Thymus (tissue), 11 donors: ENCODE data around the gene AGTRAP. TPM values are rescaled to one million over a fixed set of nuclear protein-coding genes. Genes with fewer than 3 reads are reported as not detected.

Experiments
- DNase-seq, 9 donors: peaks; one replicate each; pipeline ENCODE4 v3.0.0-alpha.2; 2013; ENCODE audit warnings: low spot score in 9 of 9, low read depth in 6 of 9, missing footprints in 1 of 9
- H3K27ac ChIP-seq, 2 donors: one replicate each; pipeline ENCODE4 v1.5.1; 2013; ENCODE audit warnings: control low read depth in 1 of 2, low read depth in 1 of 2, low read length in 1 of 2, mild to moderate bottlenecking in 1 of 2, moderate library complexity in 1 of 2
- H3K27me3 ChIP-seq, 2 donors: one replicate each; pipeline ENCODE4 v1.5.1; 2013; ENCODE audit warnings: low read length in 1 of 2; ENCODE audit not compliant: control insufficient read depth in 2 of 2, insufficient read depth in 1 of 2
- H3K36me3 ChIP-seq, 2 donors: one replicate each; pipeline ENCODE4 v1.5.1; 2013; ENCODE audit warnings: low read length in 1 of 2, mild to moderate bottlenecking in 1 of 2, moderate library complexity in 1 of 2; ENCODE audit not compliant: control insufficient read depth in 2 of 2, insufficient read depth in 2 of 2
- H3K4me1 ChIP-seq, 2 donors: one replicate each; pipeline ENCODE4 v1.5.1; 2013; ENCODE audit warnings: low read length in 2 of 2; ENCODE audit not compliant: control insufficient read depth in 2 of 2, insufficient read depth in 2 of 2
- H3K4me3 ChIP-seq, 2 donors: one replicate each; pipeline ENCODE4 v1.5.1; 2013; ENCODE audit warnings: low read length in 2 of 2, control low read depth in 1 of 2, mild to moderate bottlenecking in 1 of 2
- H3K9me3 ChIP-seq, 2 donors: one replicate each; pipeline ENCODE4 v1.5.1; 2013; ENCODE audit warnings: low read length in 1 of 2, mild to moderate bottlenecking in 1 of 2; ENCODE audit not compliant: control insufficient read depth in 2 of 2, insufficient read depth in 1 of 2
- WGBS: extraction: QIAGEN DNeasy Blood & Tissue Kit; methylation state at CpG from one replicate; pipeline ENCODE4 v1.1.7; 2013; 5-methylcytosine and 5-hydroxymethylcytosine counted together
- polyA plus RNA-seq: library from polyadenylated mRNA; stranded (reverse); fragments of 200-250 nt; gene quantifications from one replicate; pipeline ENCODE4 v1.2.3, GENCODE V29; 2013
- total RNA-seq: library from RNA; stranded (reverse); fragments of 120-200 nt; gene quantifications from one replicate; pipeline ENCODE4 v1.2.4, GENCODE V29; 2013
- donor health status: healthy.

Gene AGTRAP
- total and polyA plus RNA-seq, 2 donors, result 20.5 to 84.2 TPM

- Histone ChIP-seq H3K4me3 (no peak overlapping the region), H3K27ac (no peak overlapping the region), H3K9me3 (no peaks in the 10 kb centered on the region), H3K4me1 (peaks cover 0 to 14% of the 10 kb centered on the region in 2 donors), H3K27me3 (peaks cover 0 to 11% of the 10 kb centered on the region in 2 donors), H3K36me3 (no peaks in the 10 kb centered on the region)
- no peak for DNase-seq
- 93% methylated on average over 6 of the region's 6 CpGs for WGBS
Measured at GRCh38 chr1:11782127-11782708, 46.3 kb downstream of the AGTRAP start.

- no peak for DNase-seq
- Histone ChIP-seq H3K4me3 (no peak overlapping the region), H3K36me3 (no peaks in the 10 kb centered on the region), H3K9me3 (no peaks in the 10 kb centered on the region), H3K4me1 (peaks cover 0 to 14% of the 10 kb centered on the region in 2 donors), H3K27ac (no peak overlapping the region), H3K27me3 (peaks cover 0 to 11% of the 10 kb centered on the region in 2 donors)
- WGBS, result 90% methylated on average over 6 of the region's 6 CpGs
Measured at GRCh38 chr1:11783556-11783955, 47.6 kb downstream of the AGTRAP start.

- Histone ChIP-seq H3K4me3 (no peak overlapping the region), H3K4me1 (peaks cover 0 to 14% of the 10 kb centered on the region in 2 donors), H3K27me3 (peaks cover 0 to 11% of the 10 kb centered on the region in 2 donors), H3K9me3 (no peaks in the 10 kb centered on the region), H3K27ac (no peak overlapping the region), H3K36me3 (no peaks in the 10 kb centered on the region)
- WGBS, result 79% methylated on average over 21 of the region's 21 CpGs
- no peak for DNase-seq
Measured at GRCh38 chr1:11784256-11784992, 48.5 kb downstream of the AGTRAP start.

- peak in 1 of 9 donors; percentile 19 for DNase-seq
- Histone ChIP-seq H3K27me3 (peaks cover 0 to 11% of the 10 kb centered on the region in 2 donors), H3K9me3 (no peaks in the 10 kb centered on the region), H3K27ac (peak overlapping the region in 1 of 2 donors; percentile 26), H3K4me3 (peak overlapping the region in 1 of 2 donors; percentile 3), H3K4me1 (peaks cover 0 to 14% of the 10 kb centered on the region in 2 donors), H3K36me3 (peaks cover 3 to 4% of the 10 kb centered on the region in 2 donors)
- 13% methylated on average over 30 of the region's 30 CpGs for WGBS
Measured at GRCh38 chr1:11784993-11785769, 49.2 kb downstream of the AGTRAP start.

GRCh38 chr1:11786168-11786567 lies 50.2 kb downstream of the AGTRAP start:
- Histone ChIP-seq H3K4me3 (no peak overlapping the region), H3K9me3 (no peaks in the 10 kb centered on the region), H3K4me1 (peaks cover 0 to 14% of the 10 kb centered on the region in 2 donors), H3K36me3 (peaks cover 10 to 11% of the 10 kb centered on the region in 2 donors), H3K27me3 (peaks cover 0 to 11% of the 10 kb centered on the region in 2 donors), H3K27ac (no peak overlapping the region)
- no peak for DNase-seq
- WGBS, result 69% methylated on average over 5 of the region's 5 CpGs

GRCh38 chr1:11787251-11787803 lies 51.4 kb downstream of the AGTRAP start:
- DNase-seq, result no peak
- WGBS, result 85% methylated on average over 16 of the region's 16 CpGs
- Histone ChIP-seq H3K27me3 (peaks cover 0 to 11% of the 10 kb centered on the region in 2 donors), H3K9me3 (no peaks in the 10 kb centered on the region), H3K27ac (no peak overlapping the region), H3K4me3 (no peak overlapping the region), H3K36me3 (peaks cover 12 to 21% of the 10 kb centered on the region in 2 donors), H3K4me1 (peaks cover 0 to 14% of the 10 kb centered on the region in 2 donors)

GRCh38 chr1:11787804-11788436 lies 52.0 kb downstream of the AGTRAP start:
- WGBS, result 96% methylated on average over 14 of the region's 14 CpGs
- H3K27ac ChIP-seq, result no peak overlapping the region
- H3K4me1 ChIP-seq, result peaks cover 0 to 14% of the 10 kb centered on the region in 2 donors
- no peak overlapping the region for H3K4me3 ChIP-seq
- H3K27me3 ChIP-seq, result peaks cover 0 to 11% of the 10 kb centered on the region in 2 donors
- DNase-seq, result no peak
- H3K9me3 ChIP-seq, result no peaks in the 10 kb centered on the region
- peaks cover 12 to 23% of the 10 kb centered on the region in 2 donors for H3K36me3 ChIP-seq

GRCh38 chr1:11788549-11789053 lies 52.7 kb downstream of the AGTRAP start:
- Histone ChIP-seq H3K27ac (no peak overlapping the region), H3K36me3 (peaks cover 13 to 23% of the 10 kb centered on the region in 2 donors), H3K4me1 (peaks cover 0 to 14% of the 10 kb centered on the region in 2 donors), H3K4me3 (no peak overlapping the region), H3K9me3 (no peaks in the 10 kb centered on the region), H3K27me3 (peaks cover 0 to 11% of the 10 kb centered on the region in 2 donors)
- WGBS, result 97% methylated on average over 14 of the region's 14 CpGs
- no peak for DNase-seq
